Panc1 (cell line): ENCODE data around the gene NUP54.

Experiments
- POLR2AphosphoS5 ChIP-seq: IDR thresholded peaks from 2 replicates; pipeline ENCODE4 v1.6.1; 2012; ENCODE audit warnings: mild to moderate bottlenecking, low read depth, low read length, moderate library complexity
- SIN3A ChIP-seq: IDR thresholded peaks from 2 replicates; pipeline ENCODE4 v1.6.1; 2012; ENCODE audit warnings: low read depth, mild to moderate bottlenecking, low read length, moderate library complexity, borderline replicate concordance; ENCODE audit not compliant: insufficient read depth
- TF ChIP-seq, protein P1 (sequence below): fragments of 450-650 bp; IDR thresholded peaks from 2 replicates; pipeline ENCODE4 v1.5.1; 2017; ENCODE audit warnings: mild to moderate bottlenecking

DNA sequence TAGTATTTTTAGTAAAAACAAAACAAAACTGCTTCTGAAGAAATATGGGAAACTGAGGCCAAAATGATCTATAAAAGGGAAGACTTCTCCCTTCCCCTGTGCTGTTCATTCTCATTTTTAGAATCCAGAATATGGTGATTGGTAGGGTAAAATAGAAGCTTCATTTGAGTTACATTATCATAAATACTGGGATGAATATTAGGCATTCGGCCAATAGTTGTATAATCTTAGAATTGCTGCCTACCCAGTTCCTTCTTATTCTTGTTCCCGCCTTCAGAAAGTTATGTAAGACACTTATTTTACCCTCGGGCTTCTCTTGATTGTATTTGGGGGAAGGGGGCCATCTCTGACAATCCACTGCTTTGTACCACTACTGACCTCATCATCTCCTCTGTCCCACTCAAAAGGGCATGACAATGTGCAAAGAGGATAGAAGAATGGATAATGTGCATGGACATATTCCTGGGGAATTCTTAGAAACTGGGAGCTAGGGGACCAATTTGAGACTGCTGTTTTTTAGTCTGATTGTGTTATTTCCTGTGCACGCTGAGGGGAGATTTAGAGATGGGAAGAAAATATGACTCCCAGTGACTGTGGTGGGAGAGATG, 73.1 kb downstream of the NUP54 start:
- TF ChIP-seq, protein P1, sequence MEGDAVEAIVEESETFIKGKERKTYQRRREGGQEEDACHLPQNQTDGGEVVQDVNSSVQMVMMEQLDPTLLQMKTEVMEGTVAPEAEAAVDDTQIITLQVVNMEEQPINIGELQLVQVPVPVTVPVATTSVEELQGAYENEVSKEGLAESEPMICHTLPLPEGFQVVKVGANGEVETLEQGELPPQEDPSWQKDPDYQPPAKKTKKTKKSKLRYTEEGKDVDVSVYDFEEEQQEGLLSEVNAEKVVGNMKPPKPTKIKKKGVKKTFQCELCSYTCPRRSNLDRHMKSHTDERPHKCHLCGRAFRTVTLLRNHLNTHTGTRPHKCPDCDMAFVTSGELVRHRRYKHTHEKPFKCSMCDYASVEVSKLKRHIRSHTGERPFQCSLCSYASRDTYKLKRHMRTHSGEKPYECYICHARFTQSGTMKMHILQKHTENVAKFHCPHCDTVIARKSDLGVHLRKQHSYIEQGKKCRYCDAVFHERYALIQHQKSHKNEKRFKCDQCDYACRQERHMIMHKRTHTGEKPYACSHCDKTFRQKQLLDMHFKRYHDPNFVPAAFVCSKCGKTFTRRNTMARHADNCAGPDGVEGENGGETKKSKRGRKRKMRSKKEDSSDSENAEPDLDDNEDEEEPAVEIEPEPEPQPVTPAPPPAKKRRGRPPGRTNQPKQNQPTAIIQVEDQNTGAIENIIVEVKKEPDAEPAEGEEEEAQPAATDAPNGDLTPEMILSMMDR = no peak
- TF ChIP-seq POLR2AphosphoS5 (no peak), SIN3A (no peak)
